HTR-8/SVneo (cell line): ENCODE data around the gene C1QTNF12.

Experiments used
- DNase-seq: peaks from one replicate; pipeline ENCODE4 v3.0.0; 2011; ENCODE audit warnings: low spot score, mixed read lengths; ENCODE audit not compliant: insufficient read length
- FAIRE-seq: peaks from 2 replicates; lab custom pipeline; 2011; peaks lifted over from hg19 to GRCh38; lab: Jason Lieb, UNC

The C1QTNF12 gene

DNA sequence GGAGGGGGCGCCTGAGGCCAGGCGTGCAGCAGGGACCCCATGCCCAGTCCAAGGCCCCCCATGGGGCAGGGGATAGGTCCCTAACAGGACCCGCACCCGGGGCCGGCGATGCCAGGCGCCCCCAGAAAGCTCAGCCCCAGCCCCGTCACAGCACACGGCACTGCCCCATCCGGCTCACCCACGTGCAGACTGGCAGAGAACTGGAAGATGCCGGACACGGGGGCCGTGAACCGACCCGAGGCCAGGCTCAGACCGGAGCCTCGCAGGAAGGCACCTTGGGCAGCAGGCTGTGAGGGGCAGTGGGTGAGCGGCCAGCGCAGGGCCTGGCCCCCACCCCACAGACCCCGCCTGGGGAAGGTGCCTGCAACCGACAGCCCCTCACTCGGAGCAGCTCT is 3.3 kb downstream of the C1QTNF12 start:
- no peak for FAIRE-seq
- no peak for DNase-seq

DNA sequence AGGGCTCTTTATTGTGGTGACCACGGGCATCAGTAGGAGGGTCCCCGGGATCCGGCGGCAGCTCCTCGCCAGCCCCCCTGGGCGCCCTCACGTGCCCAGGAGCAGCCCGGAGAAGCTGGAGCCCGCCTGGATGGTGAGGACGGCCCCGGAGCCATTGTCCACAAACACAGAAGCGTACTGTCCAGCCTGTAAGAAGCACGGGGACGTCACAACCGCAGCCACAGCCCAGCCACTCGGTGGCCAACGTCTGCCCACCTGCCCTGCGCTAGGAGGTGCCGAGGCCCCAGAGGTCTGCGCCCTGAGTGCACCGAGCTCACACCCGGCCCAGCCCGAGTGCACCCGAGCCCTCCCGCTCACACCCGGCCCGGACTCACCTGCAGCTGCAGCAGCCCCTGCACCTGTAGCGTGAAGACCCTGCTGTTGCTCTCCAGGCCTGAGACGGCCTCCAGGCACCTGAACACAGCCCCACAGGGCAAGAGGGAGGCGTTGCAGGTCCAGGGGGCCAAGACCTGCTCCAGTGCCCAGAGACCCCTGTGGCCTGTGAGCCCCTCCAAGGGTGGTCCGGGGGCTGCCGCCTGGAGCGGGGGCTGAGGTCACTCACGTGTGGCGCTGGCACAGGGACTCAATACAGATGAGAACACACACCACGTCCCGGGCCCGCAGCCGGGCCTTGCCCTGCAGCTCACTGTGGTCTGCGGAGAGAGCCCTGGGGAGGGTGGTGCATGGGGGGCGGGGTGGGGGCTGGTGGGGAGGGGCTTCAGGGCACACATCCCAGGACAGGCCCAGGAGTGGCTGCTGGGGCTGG is 3.9 kb downstream of the C1QTNF12 start:
- FAIRE-seq (no peak), DNase-seq (no peak)

- FAIRE-seq (no peak), DNase-seq (no peak)
Observed at GRCh38 chr1:1241588-1242219, 4.8 kb downstream of the C1QTNF12 start.

- DNase-seq: no peak
Observed at GRCh38 chr1:1240822-1241587, 5.5 kb downstream of the C1QTNF12 start.

GRCh38 chr1:1240348-1240732 is 6.2 kb downstream of the C1QTNF12 start:
- FAIRE-seq: no peak
- DNase-seq: no peak

More at GRCh38 chr1:1240822-1241587, 5.5 kb downstream of the C1QTNF12 start:
- no peak for FAIRE-seq

GRCh38 chr1:1239614-1240347 is 6.7 kb downstream of the C1QTNF12 start:
- FAIRE-seq (no peak), DNase-seq (no peak)

DNA sequence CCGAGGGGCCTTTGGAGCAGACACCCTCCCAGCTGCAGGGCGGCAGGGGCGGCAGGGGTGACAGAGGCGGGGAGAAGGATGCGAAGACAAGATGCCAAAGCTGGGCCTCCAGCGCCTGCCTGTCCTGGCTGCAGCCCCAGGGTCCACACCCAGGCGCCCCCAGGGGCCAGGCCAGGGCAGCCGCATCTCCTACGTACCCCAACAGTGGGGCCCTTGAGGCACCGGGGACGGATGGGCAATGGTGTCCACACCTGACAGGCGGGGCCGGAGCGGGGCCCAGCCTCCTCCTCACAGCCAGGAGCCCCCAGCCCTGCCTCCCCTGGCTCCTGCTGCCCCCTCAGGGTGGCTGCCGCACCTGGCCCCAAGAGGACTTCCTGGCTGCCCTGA is 7.3 kb downstream of the C1QTNF12 start:
- no peak for DNase-seq
- no peak for FAIRE-seq

DNA sequence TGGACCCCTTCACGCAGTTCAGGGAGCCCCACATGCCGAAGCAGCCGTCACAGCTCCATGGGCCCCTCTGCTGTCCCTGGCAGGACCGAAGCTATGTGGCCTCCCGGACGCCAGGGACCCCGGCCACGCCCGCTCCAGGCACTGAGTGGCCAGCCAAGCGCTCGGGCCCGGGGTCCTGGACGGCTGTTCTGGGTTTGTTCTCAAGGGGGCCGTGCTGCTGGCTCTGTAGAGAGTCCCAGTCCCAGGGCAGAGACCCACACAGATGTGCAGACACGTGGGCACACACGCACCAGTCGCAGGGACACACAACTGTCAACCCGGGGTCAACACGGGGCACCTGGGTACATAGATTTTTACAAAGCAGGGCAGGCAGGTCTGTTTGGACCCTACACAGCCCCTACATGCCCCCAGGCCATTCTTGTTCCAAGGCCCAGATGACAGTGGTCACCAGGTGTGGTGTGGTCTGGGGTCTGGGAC is 7.8 kb downstream of the C1QTNF12 start:
- no peak for FAIRE-seq

GRCh38 chr1:1237874-1238701 is 8.4 kb downstream of the C1QTNF12 start:
- DNase-seq (no peak), FAIRE-seq (no peak)

More for the DNA sequence above, 7.8 kb downstream of the C1QTNF12 start:
- no peak for DNase-seq

- no peak for DNase-seq
- no peak for FAIRE-seq
Observed at GRCh38 chr1:1236945-1237873, 9.3 kb downstream of the C1QTNF12 start.

GRCh38 chr1:1236176-1236763 is 10.3 kb downstream of the C1QTNF12 start:
- DNase-seq: no peak
- FAIRE-seq: no peak

DNA sequence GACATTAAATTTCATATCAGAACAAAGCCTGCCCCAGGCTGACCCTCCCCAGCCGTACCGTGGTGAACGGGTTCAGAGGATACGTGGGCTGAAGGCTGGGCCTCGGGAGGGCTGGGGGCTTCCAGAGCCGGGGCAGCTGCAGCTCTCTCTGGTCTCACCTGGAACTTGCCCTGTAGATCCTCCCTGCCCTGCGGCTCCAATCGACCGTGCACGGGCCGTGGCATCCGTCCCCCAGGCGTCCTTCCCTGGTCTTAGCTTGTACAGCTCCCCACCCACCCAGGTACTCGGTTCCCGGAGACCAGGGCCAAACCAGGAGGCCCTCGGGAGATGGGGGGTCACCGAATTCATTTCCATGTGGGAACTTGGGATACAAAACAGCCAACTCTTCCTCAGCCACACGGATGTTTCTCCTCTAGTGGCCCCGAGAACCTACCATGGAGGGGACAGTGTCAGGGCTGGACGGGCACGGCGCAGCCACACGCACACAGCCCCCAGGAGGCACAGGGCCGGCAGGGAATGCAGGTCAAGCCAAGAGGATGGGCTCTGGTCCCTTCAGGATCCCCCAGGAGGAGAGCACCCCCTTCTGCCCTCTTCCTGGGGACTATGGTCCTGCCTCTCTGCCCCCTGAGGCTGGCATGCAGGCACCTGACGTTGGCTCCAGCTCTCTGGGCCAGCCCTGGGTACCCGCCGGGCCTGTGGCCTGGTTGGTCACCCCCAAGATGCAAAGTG is 11.3 kb downstream of the C1QTNF12 start:
- FAIRE-seq: no peak

GRCh38 chr1:1234180-1234808 is 12.2 kb downstream of the C1QTNF12 start:
- DNase-seq: no peak
- FAIRE-seq: no peak

More for the DNA sequence above, 11.3 kb downstream of the C1QTNF12 start:
- DNase-seq: no peak

- FAIRE-seq (no peak), DNase-seq (no peak)
Observed at GRCh38 chr1:1233567-1233892, 13.0 kb downstream of the C1QTNF12 start.

- FAIRE-seq: peak; percentile 33
Observed at GRCh38 chr1:1232796-1233566, 13.5 kb downstream of the C1QTNF12 start.

GRCh38 chr1:1232208-1232795 is 14.2 kb downstream of the C1QTNF12 start, which contains the start of gene B3GALT6:
Gene B3GALT6, plus strand, starts transcription at chr1:1232237. Its CDS starts 42 bp downstream, at chr1:1232279.
- no peak for DNase-seq
- no peak for FAIRE-seq

More at GRCh38 chr1:1232796-1233566, 13.5 kb downstream of the C1QTNF12 start:
- DNase-seq: no peak
